Naive B cell (primary cell): ENCODE measurements around the gene LRRC4C. TPM values are rescaled to one million over a fixed set of nuclear protein-coding genes. Genes with fewer than 3 reads are reported as not detected.
"Not testable (repeated sequence)": the region's sequence is repeated elsewhere in the genome, so short reads cannot be mapped to it uniquely, and the experiment has no call there.

ENCODE experiments used
- ATAC-seq, 2 donors: fragments of 150-1000 bp; cut with Tn5 transposase; 2 replicates each; pipeline ENCODE4 v1.10.0; 2021; ENCODE audit warnings: low read depth in 2 of 2, mild to moderate bottlenecking in 2 of 2, moderate library complexity in 2 of 2
- DNase-seq: peaks from one replicate; pipeline ENCODE4 v3.0.0; 2022
- H3K27ac Mint-ChIP-seq, 6 donors: one replicate each; pipeline ENCODE4 v1.8.0; 2020 to 2022; ENCODE audit warnings: mild to moderate bottlenecking in 6 of 6, mixed read lengths in 6 of 6, moderate library complexity in 5 of 6, inconsistent platforms in 2 of 6
- H3K27me3 Mint-ChIP-seq, 3 donors: one replicate each; pipeline ENCODE4 v1.8.0; 2021 to 2022; ENCODE audit warnings: mixed read lengths in 3 of 3, mild to moderate bottlenecking in 1 of 3
- H3K36me3 Mint-ChIP-seq, 2 donors: one replicate each; pipeline ENCODE4 v1.8.0; 2020 to 2022; ENCODE audit warnings: mixed read lengths in 2 of 2, inconsistent platforms in 1 of 2, mild to moderate bottlenecking in 1 of 2
- H3K4me1 Mint-ChIP-seq, 3 donors: one replicate each; pipeline ENCODE4 v1.8.0; 2020 to 2022; ENCODE audit warnings: mixed read lengths in 3 of 3, inconsistent platforms in 1 of 3, mild to moderate bottlenecking in 1 of 3, moderate library complexity in 1 of 3
- H3K4me3 Mint-ChIP-seq, 8 donors: one replicate each; pipeline ENCODE4 v1.8.0; 2020 to 2022; ENCODE audit warnings: mild to moderate bottlenecking in 8 of 8, mixed read lengths in 8 of 8, moderate library complexity in 8 of 8, inconsistent platforms in 2 of 8
- H3K9me3 Mint-ChIP-seq, 7 donors: one replicate each; pipeline ENCODE4 v1.8.0; 2020 to 2022; ENCODE audit warnings: mixed read lengths in 7 of 7, mild to moderate bottlenecking in 5 of 7, inconsistent platforms in 2 of 7, moderate library complexity in 1 of 7
- polyA plus RNA-seq, 6 donors: library from polyadenylated mRNA; unstranded; fragments of 300-500 nt; fragmentation: Illumina TruSeq; gene quantifications; one replicate each; pipeline ENCODE4 v1.2.3, GENCODE V29; 2021; ENCODE audit warnings: low read depth in 6 of 6

LRRC4C gene
- polyA plus RNA-seq, 6 donors from 2014 or later, result not detected

DNA sequence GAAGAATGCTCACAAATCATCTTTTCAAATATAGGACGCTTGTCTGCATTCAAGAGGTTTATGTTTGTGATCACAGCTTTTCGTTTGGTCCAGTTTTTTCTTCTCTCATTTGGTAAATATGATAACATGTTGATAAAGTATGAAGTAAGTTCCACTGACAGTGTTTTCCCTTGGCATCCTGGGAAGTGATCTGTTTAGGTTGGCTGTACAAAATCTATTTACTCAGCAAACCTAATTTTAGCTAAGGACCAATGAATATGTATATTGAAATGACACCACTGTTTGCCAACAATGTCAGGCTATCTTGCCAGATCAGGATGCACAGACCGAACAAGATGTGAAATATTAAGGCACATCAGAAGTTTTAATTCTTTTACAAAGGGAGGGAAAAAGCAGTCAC is 1230.8 kb downstream of the LRRC4C start:
- DNase-seq, result no peak

DNA sequence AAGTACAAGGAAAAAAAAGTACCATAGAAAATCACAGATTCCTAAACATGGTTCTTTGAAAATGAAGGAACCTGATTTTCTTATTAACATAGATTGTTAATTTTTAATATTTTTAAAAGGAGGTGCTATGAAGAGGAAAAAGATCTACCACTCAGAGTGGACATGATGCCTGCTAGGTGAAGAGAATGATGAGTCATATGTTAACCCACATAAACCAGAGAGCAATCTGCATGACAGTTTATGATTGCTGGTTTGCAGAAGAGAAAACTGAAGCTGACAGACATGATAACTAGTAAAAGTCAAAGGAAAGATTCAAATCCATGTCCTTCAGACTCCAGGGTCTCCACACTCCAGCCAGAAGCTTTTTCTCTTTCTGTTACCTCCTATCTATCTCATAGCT is 1231.7 kb downstream of the LRRC4C start:
- Mint-ChIP-seq H3K27me3 (no peaks in the 10 kb centered on the region), H3K27ac (no peak overlapping the region), H3K4me3 (no peak overlapping the region), H3K4me1 (no peaks in the 10 kb centered on the region), H3K36me3 (no peaks in the 10 kb centered on the region), H3K9me3 (peaks cover 0 to 11% (median 2%) of the 10 kb centered on the region in 7 donors)
- ATAC-seq, result no peak
- no peak for DNase-seq

More for the DNA sequence above, 1230.8 kb downstream of the LRRC4C start:
- no peak for ATAC-seq
- H3K4me3 Mint-ChIP-seq, result no peak overlapping the region
- H3K9me3 Mint-ChIP-seq, result peaks cover 0 to 14% (median 2%) of the 10 kb centered on the region in 7 donors
- H3K27me3 Mint-ChIP-seq, result no peaks in the 10 kb centered on the region
- H3K4me1 Mint-ChIP-seq, result no peaks in the 10 kb centered on the region
- H3K36me3 Mint-ChIP-seq, result no peaks in the 10 kb centered on the region
- no peak overlapping the region for H3K27ac Mint-ChIP-seq

DNA sequence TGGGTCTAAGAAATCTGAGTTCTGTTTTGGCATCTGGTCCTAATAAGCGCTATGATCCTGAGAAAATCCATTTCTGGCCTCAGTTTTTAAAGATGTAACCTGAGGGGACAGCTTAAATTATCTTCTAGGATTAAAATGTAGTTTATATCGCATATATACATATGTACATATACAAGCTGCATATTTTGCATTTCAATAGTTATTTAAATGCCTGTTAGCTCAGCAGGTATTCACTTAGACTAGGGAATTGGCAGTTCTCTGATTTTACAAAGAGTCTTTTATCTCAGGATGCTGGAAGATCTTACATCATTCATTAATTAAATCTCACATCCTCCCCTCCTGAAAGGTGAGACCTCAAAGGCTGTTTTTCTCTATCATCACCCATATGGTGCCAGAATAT is 1232.8 kb downstream of the LRRC4C start:
- Mint-ChIP-seq H3K27ac (no peak overlapping the region), H3K27me3 (no peaks in the 10 kb centered on the region), H3K9me3 (peaks cover 0 to 13% (median 3%) of the 10 kb centered on the region in 7 donors), H3K4me3 (no peak overlapping the region), H3K36me3 (no peaks in the 10 kb centered on the region), H3K4me1 (no peaks in the 10 kb centered on the region)
- ATAC-seq, result no peak
- DNase-seq, result no peak

DNA sequence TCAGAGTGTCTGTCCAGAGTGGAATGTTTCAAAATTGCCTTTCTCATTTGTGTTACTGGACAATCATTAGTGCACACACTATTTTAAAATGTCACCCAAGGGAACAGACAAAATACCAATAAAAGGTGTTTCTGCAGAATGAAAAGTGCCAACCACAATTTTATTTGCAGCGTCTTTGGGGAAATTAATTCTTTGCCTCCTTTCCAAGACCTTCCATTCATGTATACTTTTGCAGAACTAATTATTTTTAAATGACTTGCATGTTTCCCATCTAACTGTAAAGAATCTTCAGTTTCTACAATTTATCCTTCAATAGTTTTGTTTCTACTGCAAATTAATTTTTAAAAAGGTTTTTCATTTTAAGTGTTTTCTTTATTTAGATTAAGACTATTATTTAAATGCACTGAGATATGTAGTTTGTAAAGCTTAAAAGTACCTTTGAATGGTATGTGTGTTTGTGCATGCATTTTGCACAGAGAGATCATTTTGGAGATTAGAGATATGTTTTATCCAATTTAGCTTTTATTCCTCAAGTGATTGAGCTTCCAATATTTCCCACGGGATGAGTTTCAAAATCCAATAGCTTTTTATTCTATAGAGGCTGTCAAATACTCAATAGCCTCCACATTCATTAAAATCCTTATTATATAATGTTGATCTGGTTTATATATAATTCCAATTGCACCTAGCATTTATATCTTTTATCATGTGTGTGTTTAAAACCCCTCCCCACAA is 1235.7 kb downstream of the LRRC4C start:
- no peaks in the 10 kb centered on the region for H3K27me3 Mint-ChIP-seq
- no peak for ATAC-seq

DNA sequence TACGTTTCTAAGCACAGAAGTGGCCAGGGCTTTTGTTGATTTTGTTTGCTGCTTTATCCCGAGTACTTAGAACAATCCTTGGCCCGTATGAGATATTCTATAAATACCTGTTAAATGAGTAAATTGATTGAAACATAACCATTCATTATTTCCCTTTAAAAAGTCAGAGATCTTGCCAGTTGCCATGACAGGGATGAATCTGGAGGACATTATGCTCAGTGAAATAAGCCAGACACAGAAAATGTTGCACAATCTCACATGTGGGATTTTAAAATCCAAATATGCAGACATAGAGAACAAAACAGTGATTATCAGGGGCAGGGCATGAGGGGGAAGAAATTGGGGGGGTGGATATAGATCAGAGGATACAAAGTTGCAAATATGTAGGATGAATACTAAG is 1240.1 kb downstream of the LRRC4C start:
- H3K27ac Mint-ChIP-seq, result no peak overlapping the region
- H3K9me3 Mint-ChIP-seq, result peaks cover 3 to 19% (median 6%) of the 10 kb centered on the region in 7 donors
- H3K4me1 Mint-ChIP-seq, result no peaks in the 10 kb centered on the region
- DNase-seq (no peak), ATAC-seq (no peak)
- H3K4me3 Mint-ChIP-seq, result no peak overlapping the region
- H3K27me3 Mint-ChIP-seq, result no peaks in the 10 kb centered on the region
- no peaks in the 10 kb centered on the region for H3K36me3 Mint-ChIP-seq

More for the DNA sequence above, 1235.7 kb downstream of the LRRC4C start:
- H3K4me1 Mint-ChIP-seq, result no peaks in the 10 kb centered on the region
- no peak overlapping the region for H3K27ac Mint-ChIP-seq
- peaks cover 0 to 11% (median 6%) of the 10 kb centered on the region in 7 donors for H3K9me3 Mint-ChIP-seq
- no peak overlapping the region for H3K4me3 Mint-ChIP-seq
- H3K36me3 Mint-ChIP-seq, result no peaks in the 10 kb centered on the region
- no peak for DNase-seq

DNA sequence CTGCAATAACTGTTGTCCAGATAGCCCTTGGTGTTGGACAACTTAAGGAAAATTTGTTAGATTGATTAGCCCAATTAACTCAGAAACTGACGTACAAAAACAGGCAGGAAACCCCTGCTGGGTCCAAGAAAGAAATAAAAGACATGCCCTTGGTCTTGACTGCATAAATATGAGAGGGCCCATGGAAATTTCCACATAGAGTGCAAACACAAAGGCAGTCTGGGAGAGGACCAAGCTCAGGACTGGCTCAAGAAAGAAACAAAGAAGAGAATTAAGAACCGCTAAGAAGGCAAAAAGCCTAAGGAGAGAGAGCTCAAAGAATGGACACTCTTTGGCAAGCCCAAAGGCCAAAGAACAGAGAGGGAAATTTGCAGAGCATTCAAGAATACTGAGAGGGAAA is 1243.9 kb downstream of the LRRC4C start:
- Mint-ChIP-seq H3K9me3 (peaks cover 0 to 14% (median 5%) of the 10 kb centered on the region in 7 donors), H3K36me3 (no peaks in the 10 kb centered on the region), H3K4me1 (no peaks in the 10 kb centered on the region), H3K27ac (no peak overlapping the region), H3K27me3 (no peaks in the 10 kb centered on the region), H3K4me3 (no peak overlapping the region)
- no peak for DNase-seq
- no peak for ATAC-seq

DNA sequence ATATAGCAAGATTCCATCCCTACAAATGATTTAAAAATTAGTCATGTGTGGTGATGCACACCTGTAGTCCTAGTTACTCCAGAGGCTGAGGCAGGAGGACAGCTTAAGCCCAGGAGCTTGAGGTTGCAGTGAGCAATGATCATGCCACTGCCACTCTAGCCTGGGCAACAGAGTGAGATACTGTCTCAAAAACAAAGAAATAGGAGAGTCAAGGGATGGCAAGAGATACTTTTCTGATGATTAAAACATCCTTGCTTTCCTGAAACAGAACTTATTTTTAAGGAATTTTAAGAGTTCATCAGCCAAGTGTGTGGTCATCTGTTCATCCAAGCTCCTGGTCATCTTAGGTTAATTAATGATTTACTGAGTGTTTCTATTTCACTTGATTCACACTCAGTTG is 1252.0 kb downstream of the LRRC4C start:
- ATAC-seq (no peak), DNase-seq (no peak)
- Mint-ChIP-seq H3K4me1 (no peaks in the 10 kb centered on the region), H3K4me3 (no peak overlapping the region), H3K27ac (no peak overlapping the region), H3K36me3 (no peaks in the 10 kb centered on the region), H3K27me3 (no peaks in the 10 kb centered on the region), H3K9me3 (peaks cover 0 to 11% (median 6%) of the 10 kb centered on the region in 7 donors)

DNA sequence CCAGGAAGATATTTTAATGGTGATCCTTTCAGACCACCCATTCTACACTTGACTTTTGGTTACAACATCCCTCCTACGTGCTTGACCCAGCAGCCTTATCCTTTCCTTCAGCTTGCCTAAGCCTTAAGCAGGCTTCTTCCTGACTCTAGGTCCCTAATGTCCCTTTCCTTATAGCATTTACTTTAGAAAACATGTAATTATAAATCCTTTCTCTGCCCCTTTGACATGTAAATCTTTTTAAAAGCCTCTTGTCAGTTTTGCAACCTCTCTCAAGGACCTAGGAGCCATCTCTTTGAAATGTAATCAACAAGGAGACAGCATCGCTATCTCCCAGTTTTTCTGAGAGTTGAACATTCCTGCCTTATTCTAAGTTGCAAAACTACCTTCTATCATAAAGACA is 1255.2 kb downstream of the LRRC4C start:
- no peak for ATAC-seq
- Mint-ChIP-seq H3K4me1 (no peaks in the 10 kb centered on the region), H3K9me3 (peaks cover 0 to 11% (median 6%) of the 10 kb centered on the region in 7 donors), H3K36me3 (no peaks in the 10 kb centered on the region), H3K27ac (no peak overlapping the region), H3K27me3 (no peaks in the 10 kb centered on the region), H3K4me3 (no peak overlapping the region)
- no peak for DNase-seq

DNA sequence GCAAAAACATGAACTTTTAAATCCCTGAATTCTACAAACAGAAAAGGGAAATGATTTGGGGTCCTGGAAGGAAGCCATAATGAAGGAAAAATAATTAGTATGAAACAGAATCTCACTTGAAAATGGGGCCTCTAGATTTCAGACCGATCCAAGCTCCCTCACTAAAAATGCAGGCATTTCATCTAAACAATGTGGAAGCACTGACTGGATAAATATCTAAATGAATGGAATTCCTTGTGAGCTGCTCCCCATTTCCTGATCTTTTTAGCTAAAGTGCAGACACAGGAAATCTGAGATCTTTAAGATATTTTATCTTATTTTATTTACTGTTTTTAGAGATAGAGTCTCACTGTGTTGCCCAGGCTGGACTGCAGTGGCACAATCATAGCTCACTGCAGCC is 1255.8 kb downstream of the LRRC4C start:
- Mint-ChIP-seq H3K4me1 (no peaks in the 10 kb centered on the region), H3K36me3 (no peaks in the 10 kb centered on the region), H3K27me3 (no peaks in the 10 kb centered on the region), H3K27ac (no peak overlapping the region), H3K4me3 (no peak overlapping the region), H3K9me3 (peaks cover 0 to 11% (median 6%) of the 10 kb centered on the region in 7 donors)
- DNase-seq, result no peak
- no peak for ATAC-seq

DNA sequence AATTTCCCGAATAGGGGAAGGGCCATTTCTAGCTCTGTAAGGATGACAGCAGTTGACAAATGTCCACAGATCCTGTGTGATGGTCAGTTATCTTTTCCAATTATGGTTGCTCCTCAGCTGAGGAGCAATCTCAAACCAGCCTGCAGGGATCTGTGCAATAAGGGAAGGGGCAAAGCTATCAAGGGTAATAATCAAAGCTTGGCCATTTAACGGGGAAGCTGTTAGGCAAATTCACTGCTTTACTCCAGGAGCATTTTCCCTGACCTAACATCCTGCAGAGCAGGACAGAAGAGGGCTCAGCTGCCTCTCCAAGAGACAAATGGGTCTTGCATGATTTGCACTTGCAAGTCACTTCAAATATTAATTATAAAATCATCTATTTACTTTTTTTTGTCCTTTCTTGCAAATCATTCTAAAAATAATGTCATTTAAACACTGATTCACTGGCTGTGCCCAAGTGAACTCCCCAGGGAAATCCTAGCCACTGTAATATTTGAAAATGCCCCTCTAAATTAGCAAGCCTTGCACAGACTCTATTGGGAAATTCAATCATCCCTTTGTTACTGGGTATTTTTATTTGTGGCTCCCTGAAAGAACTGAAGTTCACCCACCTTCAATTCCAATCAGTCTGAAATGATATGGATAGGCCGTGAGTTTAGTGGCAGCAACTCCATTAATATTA is 1256.7 kb downstream of the LRRC4C start:
- H3K27ac Mint-ChIP-seq, result no peak overlapping the region

DNA sequence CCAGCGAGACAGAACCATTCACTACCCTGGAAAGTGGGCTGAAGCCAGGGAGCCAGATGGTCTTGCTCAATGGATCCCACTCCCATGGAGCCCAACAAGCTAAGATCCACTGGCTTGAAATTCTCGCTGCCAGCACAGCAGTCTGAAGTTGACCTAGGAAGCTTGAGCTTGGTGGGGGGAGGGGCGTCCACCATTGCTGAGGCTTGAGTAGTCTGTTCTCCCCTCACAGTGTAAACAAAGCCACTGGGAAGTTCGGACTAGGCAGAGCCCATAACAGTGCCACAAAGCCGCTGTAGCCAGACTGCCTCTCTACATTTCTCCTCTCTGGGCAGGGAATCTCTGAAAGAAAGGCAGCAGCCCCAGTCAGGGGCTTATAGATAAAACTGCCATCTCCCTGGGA is 1266.9 kb downstream of the LRRC4C start:
- H3K4me1 Mint-ChIP-seq, ATAC-seq, DNase-seq, H3K9me3 Mint-ChIP-seq, H3K27me3 Mint-ChIP-seq, H3K4me3 Mint-ChIP-seq, H3K36me3 Mint-ChIP-seq, H3K27ac Mint-ChIP-seq: not testable (repeated sequence)

More for the DNA sequence above, 1256.7 kb downstream of the LRRC4C start:
- Mint-ChIP-seq H3K36me3 (no peaks in the 10 kb centered on the region), H3K4me3 (no peak overlapping the region), H3K27me3 (no peaks in the 10 kb centered on the region), H3K4me1 (no peaks in the 10 kb centered on the region), H3K9me3 (peaks cover 0 to 15% (median 6%) of the 10 kb centered on the region in 7 donors)
- DNase-seq (no peak), ATAC-seq (no peak)

DNA sequence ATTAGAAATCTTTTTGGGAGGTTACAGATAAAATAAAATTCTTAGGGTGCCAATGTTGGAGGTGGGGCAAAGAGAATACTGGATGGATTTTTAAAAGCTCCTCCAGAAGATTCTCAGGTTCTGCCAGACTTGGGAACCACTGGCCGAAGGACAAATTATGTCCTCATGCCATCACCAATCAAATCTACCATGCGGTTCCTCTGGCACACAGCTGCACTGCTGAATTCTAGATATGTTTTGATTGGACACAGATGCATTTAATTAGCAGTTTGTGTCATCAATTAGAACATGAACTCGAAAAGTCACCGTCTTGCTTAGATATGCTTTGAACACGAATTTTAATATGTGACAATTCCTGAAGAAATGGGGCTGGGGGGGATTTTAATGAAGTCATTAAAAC is 1269.2 kb downstream of the LRRC4C start:
- ATAC-seq, result no peak
- H3K4me3 Mint-ChIP-seq, result no peak overlapping the region
- H3K4me1 Mint-ChIP-seq, result no peaks in the 10 kb centered on the region
- DNase-seq, result no peak
- no peak overlapping the region for H3K27ac Mint-ChIP-seq
- no peaks in the 10 kb centered on the region for H3K27me3 Mint-ChIP-seq
- H3K9me3 Mint-ChIP-seq, result peaks cover 0 to 9% (median 4%) of the 10 kb centered on the region in 7 donors
- H3K36me3 Mint-ChIP-seq, result no peaks in the 10 kb centered on the region

DNA sequence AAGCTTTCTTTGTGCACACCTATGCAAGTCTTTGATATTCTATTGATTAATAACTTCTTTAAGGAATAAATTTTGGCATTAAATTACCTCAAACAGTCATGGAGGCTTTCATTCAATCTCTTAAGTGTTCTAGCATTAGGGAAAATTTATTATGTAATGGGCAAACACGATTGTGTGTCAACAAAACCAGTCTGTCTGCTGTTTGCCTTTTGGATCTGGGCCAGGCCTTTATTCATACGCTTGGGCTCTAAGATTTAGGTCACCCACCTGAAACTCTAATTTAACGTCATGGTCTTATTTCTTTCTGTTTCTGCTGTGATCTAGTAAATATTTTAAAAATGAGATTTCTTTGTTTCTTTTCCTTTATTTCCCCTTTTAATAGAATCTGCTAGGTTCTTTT is 1270.6 kb downstream of the LRRC4C start:
- DNase-seq, result no peak
- no peaks in the 10 kb centered on the region for H3K36me3 Mint-ChIP-seq
- no peaks in the 10 kb centered on the region for H3K27me3 Mint-ChIP-seq
- peaks cover 0 to 10% (median 4%) of the 10 kb centered on the region in 7 donors for H3K9me3 Mint-ChIP-seq
- no peak overlapping the region for H3K27ac Mint-ChIP-seq
- no peak overlapping the region for H3K4me3 Mint-ChIP-seq
- no peak for ATAC-seq
- no peaks in the 10 kb centered on the region for H3K4me1 Mint-ChIP-seq

DNA sequence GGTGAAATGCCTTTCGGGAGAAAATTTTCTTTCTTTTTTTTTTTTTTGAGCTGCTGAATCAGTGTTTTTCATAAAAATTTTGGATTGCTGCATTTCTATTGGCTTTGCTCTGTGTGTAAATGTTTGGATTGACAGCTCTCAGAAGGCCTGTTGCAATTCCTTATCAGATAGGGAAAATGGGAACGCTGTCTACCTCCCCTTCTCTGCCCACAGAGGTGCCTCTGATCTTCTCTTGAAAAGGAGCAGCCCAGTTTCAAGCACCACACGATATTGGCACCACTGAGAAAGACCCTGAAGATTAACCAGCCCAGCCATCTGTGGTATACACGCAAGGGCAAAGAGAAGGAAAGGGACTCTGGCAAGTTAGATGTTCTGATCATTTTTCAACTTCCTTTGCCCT is 1272.2 kb downstream of the LRRC4C start:
- Mint-ChIP-seq H3K36me3 (no peaks in the 10 kb centered on the region), H3K4me3 (no peak overlapping the region), H3K27me3 (no peaks in the 10 kb centered on the region), H3K27ac (no peak overlapping the region), H3K9me3 (peaks cover 0 to 8% (median 4%) of the 10 kb centered on the region in 7 donors), H3K4me1 (no peaks in the 10 kb centered on the region)
- DNase-seq (no peak), ATAC-seq (no peak)
